K562 (cell line): Measurements from ENCODE around the gene BTBD18. TPM values are rescaled to one million over a fixed set of nuclear protein-coding genes. Genes with fewer than 3 reads are reported as not detected.
A peak's percentile ranks its signal among the peaks of the same experiment; 100 is the strongest.

Experiments
- ATAC-seq: fragments of 200-7000 bp; cut with Tn5 transposase; 3 replicates; pipeline ENCODE4 v1.9.1; 2020; ENCODE audit warnings: moderate library complexity
- BruUV-seq: library from RNA; stranded (reverse); fragments of 400-500 nt; replicated peaks from 2 replicates; lab custom pipeline; 2021; lab: Mats Ljungman, UMichigan
- CTCF ChIA-PET: fragments of 300-600 bp; formaldehyde crosslinking; extraction: SDS; loops from one replicate; lab custom pipeline; 2021; ENCODE audit warnings: low intra/inter-chr PET ratio; lab: Yijun Ruan, JAX
- POLR2A ChIA-PET: fragments of 300-600, 350-650 bp; sonication (Branson Sonifier 250); formaldehyde crosslinking; extraction: SDS; loops from one replicate; lab custom pipeline; 2021; ENCODE audit warnings: antibody characterized with exemption, inconsistent platforms; lab: Yijun Ruan, JAX
- DNase-seq, 4 experiments: peaks; one replicate each; pipeline versions ENCODE4 v3.0.0 to v3.0.0-alpha.2; 2011 to 2018; ENCODE audit warnings: low spot score in 3 of 4, mixed read lengths in 3 of 4; ENCODE audit errors: extremely low read depth in 1 of 4
- FAIRE-seq: peaks from 2 replicates; lab custom pipeline; 2011; peaks lifted over from hg19 to GRCh38; lab: Jason Lieb, UNC
- H2AFZ ChIP-seq: 2 replicates; pipeline ENCODE4 v1.6.0; 2011; ENCODE audit warnings: low read depth, low read length, control low read depth, inconsistent platforms
- H3K27ac ChIP-seq: fragments of 200-600 bp; 3 replicates; pipeline ENCODE4 v1.8.0; 2011; ENCODE audit warnings: low read depth, mild to moderate bottlenecking, control low read depth, inconsistent platforms, low read length, moderate library complexity, mixed read lengths; ENCODE audit errors: extremely low read depth
- H3K27me3 ChIP-seq, 2 experiments: fragments of 300-600 bp in 1 of 2; 2 replicates in 1 of 2; 3 replicates in 1 of 2; pipeline versions ENCODE4 v1.6.0 to v1.8.0; 2011; ENCODE audit warnings: inconsistent platforms in 2 of 2, low read length in 2 of 2, mild to moderate bottlenecking in 1 of 2, mixed read lengths in 1 of 2, moderate library complexity in 1 of 2; ENCODE audit not compliant: control insufficient read depth in 2 of 2, insufficient read depth in 2 of 2
- H3K36me3 ChIP-seq: fragments of 300-600 bp; 3 replicates; pipeline ENCODE4 v1.8.0; 2011; ENCODE audit warnings: mild to moderate bottlenecking, low read length, inconsistent platforms; ENCODE audit not compliant: control insufficient read depth, insufficient read depth
- H3K4me1 ChIP-seq, 2 experiments: fragments of 200-600 bp in 1 of 2; replicated peaks in 1 of 2; 2 replicates in 1 of 2; 3 replicates in 1 of 2; pipeline versions ENCODE4 v1.5.1 to v1.8.0; 2011; ENCODE audit warnings: inconsistent platforms in 2 of 2, low read length in 2 of 2, mild to moderate bottlenecking in 1 of 2, mixed read lengths in 1 of 2, moderate library complexity in 1 of 2; ENCODE audit not compliant: control insufficient read depth in 2 of 2, insufficient read depth in 2 of 2
- H3K4me2 ChIP-seq: 2 replicates; pipeline ENCODE4 v1.6.1; 2011; ENCODE audit warnings: low read length, control low read depth, inconsistent platforms, mixed read lengths; ENCODE audit not compliant: insufficient read depth
- H3K4me3 ChIP-seq: fragments of 200-600 bp; sonication (generic), shearing (Covaris generic); 2 replicates; pipeline ENCODE4 v1.5.1; 2016; ENCODE audit warnings: control low read depth, inconsistent platforms
- H3K79me2 ChIP-seq: fragments of 200-600 bp; 3 replicates; pipeline ENCODE4 v1.8.0; 2011; ENCODE audit warnings: low read length, inconsistent platforms; ENCODE audit not compliant: control insufficient read depth, insufficient read depth
- H3K9ac ChIP-seq, 2 experiments: 2 replicates each; pipeline versions ENCODE4 v1.6.0 to v1.6.1; 2011; ENCODE audit warnings: low read depth in 2 of 2, low read length in 2 of 2, control low read depth in 1 of 2, inconsistent platforms in 1 of 2, mild to moderate bottlenecking in 1 of 2, mixed read lengths in 1 of 2; ENCODE audit not compliant: insufficient read depth in 1 of 2
- H3K9me1 ChIP-seq: one replicate; pipeline ENCODE4 v1.6.0; 2011; ENCODE audit warnings: inconsistent platforms, mild to moderate bottlenecking, low read length, moderate library complexity; ENCODE audit not compliant: control insufficient read depth, insufficient read depth
- H3K9me3 ChIP-seq: replicated peaks from 2 replicates; pipeline ENCODE4 v1.5.1; 2011; ENCODE audit warnings: low read depth, low read length, inconsistent platforms; ENCODE audit not compliant: control insufficient read depth, insufficient read depth
- H4K20me1 ChIP-seq: replicated peaks from 2 replicates; pipeline ENCODE4 v1.6.1; 2011; ENCODE audit warnings: low read length, inconsistent platforms, mixed read lengths; ENCODE audit not compliant: control insufficient read depth, insufficient read depth
- ASH1L ChIP-seq: fragments of 450-650 bp; IDR thresholded peaks from 2 replicates; pipeline ENCODE4 v1.6.1; 2018; ENCODE audit warnings: borderline replicate concordance, mild to moderate bottlenecking, low read depth; ENCODE audit not compliant: partially characterized antibody
- ETV6 ChIP-seq, 3 experiments: fragments of 150-350 bp in 1 of 3; sonication (generic) in 1 of 3; formaldehyde crosslinking in 1 of 3; IDR thresholded peaks; 2 replicates each; pipeline versions ENCODE4 v1.6.1 to v1.8.0; 2014 to 2022; ENCODE audit warnings: borderline replicate concordance in 2 of 3, low read depth in 2 of 3, antibody characterized with exemption in 1 of 3, low read length in 1 of 3, mild to moderate bottlenecking in 1 of 3, missing genetic modification reagents in 1 of 3
- GABPA ChIP-seq: fragments of 200-800 bp; sonication (Bioruptor generic); conservative IDR thresholded peaks from 2 replicates; pipeline ENCODE4 v1.6.1; 2016; ENCODE audit warnings: low read depth, missing genetic modification characterization, missing compliant biosample characterization
- HMBOX1 ChIP-seq: sonication (generic); IDR thresholded peaks from 2 replicates; pipeline ENCODE4 v1.6.1; 2016
- SPI1 ChIP-seq: IDR thresholded peaks from 2 replicates; pipeline ENCODE4 v1.6.1; 2011; ENCODE audit warnings: low read depth, low read length, control low read depth, borderline replicate concordance
- WGBS: fragments of 100-300 bp; shearing (Covaris generic); methylation state at CpG from one replicate; pipeline ENCODE4 v1.1.6; 2016; ENCODE audit warnings: low coverage, mixed read lengths; ENCODE audit not compliant: insufficient coverage; ENCODE audit errors: missing lambda C conversion rate; 5-methylcytosine and 5-hydroxymethylcytosine counted together
- in situ Hi-C: fragments of 300-500 bp; cut with MboI; formaldehyde crosslinking; loops from 4 replicates; pipeline ENCODE4 v1.15.0; 2018; ENCODE audit warnings: inconsistent platforms, mixed read lengths
- intact Hi-C: fragments of 100-400 bp; cut with micrococcal nuclease; formaldehyde crosslinking; loops from 2 replicates; pipeline ENCODE4 v1.14.2; 2022
- polyA plus RNA-seq, 8 experiments: library from polyadenylated mRNA; depleted of rRNA in 4 of 8; stranded (reverse) in 5 of 8; unstranded in 3 of 8; fragments of >200 nt; fragmentation: Nextera tagmentation in 2 of 8; fragmentation: Illumina TruSeq in 1 of 8; extraction: Ambion mirVana in 2 of 8; extraction: Trizol in 1 of 8; gene quantifications; 2 replicates each; pipeline versions ENCODE4 v1.2.1 to v1.2.3, GENCODE V29; 2011 to 2014; ENCODE audit warnings: inconsistent platforms in 1 of 8, missing spikeins in 1 of 8
- total RNA-seq, 7 experiments: library from RNA; depleted of rRNA in 6 of 7; stranded (reverse); fragments of >200 nt in 6 of 7; fragmentation: Illumina TruSeq in 2 of 7; extraction: Trizol in 2 of 7; gene quantifications; 2 replicates each; pipeline versions ENCODE4 v1.2.1 to v1.2.3, GENCODE V29; 2011 to 2021; ENCODE audit warnings: low replicate concordance in 1 of 7

The BTBD18 gene
- total and polyA plus RNA-seq, 9 of the 15 experiments (the other 6 are each of a cell fraction or from before 2014, with no cell fraction given), result 0.06 TPM; not detected in 8

- Histone ChIP-seq H3K27ac (no peak overlapping the region), H2AFZ (no peak overlapping the region), H3K4me1 (peaks cover 20 to 50% of the 10 kb centered on the region in 2 experiments), H3K4me3 (no peak overlapping the region), H3K9ac (no peak overlapping the region), H3K4me2 (no peak overlapping the region), H4K20me1 (peaks cover 55% of the 10 kb centered on the region), H3K79me2 (peaks cover 95% of the 10 kb centered on the region), H3K9me1 (peaks cover 3% of the 10 kb centered on the region), H3K9me3 (no peaks in the 10 kb centered on the region), H3K27me3 (no peaks in the 10 kb centered on the region), H3K36me3 (peaks cover 7% of the 10 kb centered on the region; the same call in 1 of the 3 replicates)
- POLR2A ChIA-PET, result interaction anchor here (0.6 to 9.4 kb wide), 2 partner anchors 12 to 1937 kb away, joined by 3 to 88 read pairs; partner anchors contain the start of gene CTNND1
- in situ Hi-C loops (no loop called here), intact Hi-C loops (no loop called here)
- CTCF ChIA-PET, result no interaction called here
- 31% methylated on average over 5 of the region's 5 CpGs for WGBS
- no peak for DNase-seq
- BruUV-seq, result no TSS peak
- TF ChIP-seq GABPA (tag) (peak; percentile 42; the same call in 1 of the 2 replicates), ASH1L (no peak), SPI1 (peak; percentile 27; the same call in 1 of the 2 replicates), ETV6 (IDR thresholded peaks at IDR 0.05; ENCODE audit: borderline replicate concordance in 1 of 2, low read depth in 2 of 2, low read length in 1 of 2) (peak in 1 of 2 experiments; percentile 58; a peak in 1 of 4 replicates), ETV6 (CRISPR knock-in tag; IDR thresholded peaks at IDR 0.05; ENCODE audit: borderline replicate concordance) (no peak), HMBOX1 (peak; percentile 91)
- no peak for FAIRE-seq
- no peak for ATAC-seq
Observed at GRCh38 chr11:57775491-57775890, 23.9 kb upstream of the BTBD18 start.
